Activated CD8-positive, alpha-beta memory T cell treated with anti-CD3 and anti-CD28 coated beads, Interleukin-2, amount 10 ng/mL, durations not matched to agents 7 days and 5 days (primary cell): Measurements from ENCODE around the gene HCRTR1. TPM values are rescaled to one million over a fixed set of nuclear protein-coding genes. Genes with fewer than 3 reads are reported as not detected.

Source experiments
- ATAC-seq: fragments of 150-1000 bp; cut with Tn5 transposase; one replicate; pipeline ENCODE4 v1.10.0; 2021; ENCODE audit warnings: moderate library complexity
- CTCF ChIA-PET: fragments of 350-600 bp; sonication (Branson Sonifier 250); formaldehyde crosslinking; loops from one replicate; lab custom pipeline; 2021; ENCODE audit warnings: antibody characterized with exemption; lab: Charles Lee
- DNase-seq: peaks from one replicate; pipeline ENCODE4 v3.0.0-alpha.2; 2020
- H3K27ac Mint-ChIP-seq: one replicate; pipeline ENCODE4 v1.8.0; 2021; ENCODE audit warnings: mild to moderate bottlenecking, mixed read lengths
- H3K27me3 Mint-ChIP-seq: one replicate; pipeline ENCODE4 v1.8.0; 2021; ENCODE audit warnings: mixed read lengths
- H3K36me3 Mint-ChIP-seq: one replicate; pipeline ENCODE4 v1.8.0; 2021; ENCODE audit warnings: mild to moderate bottlenecking, mixed read lengths
- H3K4me1 Mint-ChIP-seq: one replicate; pipeline ENCODE4 v1.8.0; 2021; ENCODE audit warnings: mixed read lengths
- H3K4me3 Mint-ChIP-seq: one replicate; pipeline ENCODE4 v1.8.0; 2021; ENCODE audit warnings: mild to moderate bottlenecking, moderate library complexity, mixed read lengths
- H3K9me3 Mint-ChIP-seq: one replicate; pipeline ENCODE4 v1.8.0; 2022; ENCODE audit warnings: low read depth, mixed read lengths
- total RNA-seq, 2 experiments: library from RNA; stranded (reverse); gene quantifications; one replicate each; pipeline ENCODE4 v1.2.3, GENCODE V29; 2021

HCRTR1 gene
- total RNA-seq, 2 experiments from 2014 or later: not detected

- Mint-ChIP-seq H3K9me3 (no peaks in the 10 kb centered on the region), H3K36me3 (no peaks in the 10 kb centered on the region), H3K27me3 (peaks cover 11% of the 10 kb centered on the region), H3K4me3 (no peak within 1 kb of the TSS), H3K4me1 (peaks cover 2% of the 10 kb centered on the region), H3K27ac (peak within 1 kb of the TSS; percentile 9)
- DNase-seq (no peak), ATAC-seq (peak; percentile 58)
- CTCF ChIA-PET: no interaction called here
Observed at GRCh38 chr1:31576201-31576669, 41.3 kb upstream of the HCRTR1 start, which contains the start of gene TINAGL1. Gene TINAGL1, plus strand, starts transcription at chr1:31576515. Its CDS starts 634 bp downstream, at chr1:31577149.

- Mint-ChIP-seq H3K27ac (peak overlapping the region; percentile 9), H3K4me1 (peaks cover 2% of the 10 kb centered on the region), H3K27me3 (peaks cover 7% of the 10 kb centered on the region), H3K36me3 (no peaks in the 10 kb centered on the region), H3K9me3 (no peaks in the 10 kb centered on the region), H3K4me3 (no peak overlapping the region)
- CTCF ChIA-PET: no interaction called here
- DNase-seq: no peak
- no peak for ATAC-seq
Observed at GRCh38 chr1:31576743-31577455, 40.6 kb upstream of the HCRTR1 start.

- no peak for DNase-seq
- Mint-ChIP-seq H3K27ac (no peak overlapping the region), H3K9me3 (no peaks in the 10 kb centered on the region), H3K27me3 (peaks cover 6% of the 10 kb centered on the region), H3K36me3 (no peaks in the 10 kb centered on the region), H3K4me3 (no peak overlapping the region), H3K4me1 (peaks cover 2% of the 10 kb centered on the region)
- CTCF ChIA-PET: interaction anchor here (1.6 kb wide), 1 partner anchor 11 kb away, joined by 3 read pairs; no protein-coding TSS in a partner anchor
- ATAC-seq: no peak
Observed at GRCh38 chr1:31577515-31578192, 39.8 kb upstream of the HCRTR1 start.

- H3K4me1 Mint-ChIP-seq: peaks cover 2% of the 10 kb centered on the region
- ATAC-seq: no peak
- H3K9me3 Mint-ChIP-seq: no peaks in the 10 kb centered on the region
- H3K27me3 Mint-ChIP-seq: peaks cover 6% of the 10 kb centered on the region
- no peak overlapping the region for H3K27ac Mint-ChIP-seq
- no peak overlapping the region for H3K4me3 Mint-ChIP-seq
- no peak for DNase-seq
- no peaks in the 10 kb centered on the region for H3K36me3 Mint-ChIP-seq
- CTCF ChIA-PET: no interaction called here
Observed at GRCh38 chr1:31579374-31579773, 38.1 kb upstream of the HCRTR1 start.

GRCh38 chr1:31580513-31580870 lies 37.0 kb upstream of the HCRTR1 start:
- ATAC-seq (no peak), DNase-seq (no peak)
- Mint-ChIP-seq H3K4me1 (peaks cover 2% of the 10 kb centered on the region), H3K9me3 (no peaks in the 10 kb centered on the region), H3K36me3 (no peaks in the 10 kb centered on the region), H3K27ac (no peak overlapping the region), H3K4me3 (no peak overlapping the region), H3K27me3 (peaks cover 3% of the 10 kb centered on the region)
- CTCF ChIA-PET: interaction anchor here (1.1 to 1.6 kb wide), 3 partner anchors 13 to 31 kb away, joined by 3 to 5 read pairs (median 3); no protein-coding TSS in a partner anchor

GRCh38 chr1:31580891-31581603 lies 36.4 kb upstream of the HCRTR1 start:
- CTCF ChIA-PET: interaction anchor here (1.1 to 1.6 kb wide), 3 partner anchors 13 to 32 kb away, joined by 3 to 5 read pairs (median 3); no protein-coding TSS in a partner anchor
- Mint-ChIP-seq H3K27me3 (peaks cover 3% of the 10 kb centered on the region), H3K4me3 (no peak overlapping the region), H3K27ac (no peak overlapping the region), H3K4me1 (peaks cover 2% of the 10 kb centered on the region), H3K36me3 (no peaks in the 10 kb centered on the region), H3K9me3 (no peaks in the 10 kb centered on the region)
- ATAC-seq: no peak
- DNase-seq: no peak

- no peak for DNase-seq
- H3K4me1 Mint-ChIP-seq: no peaks in the 10 kb centered on the region
- no peaks in the 10 kb centered on the region for H3K9me3 Mint-ChIP-seq
- no peak overlapping the region for H3K27ac Mint-ChIP-seq
- ATAC-seq: no peak
- no peaks in the 10 kb centered on the region for H3K27me3 Mint-ChIP-seq
- CTCF ChIA-PET: interaction anchor here (0.7 to 1.6 kb wide), 2 partner anchors 18 to 33 kb away, joined by 3 to 5 read pairs; no protein-coding TSS in a partner anchor
- no peak overlapping the region for H3K4me3 Mint-ChIP-seq
- no peaks in the 10 kb centered on the region for H3K36me3 Mint-ChIP-seq
Observed at GRCh38 chr1:31581821-31582810, 35.4 kb upstream of the HCRTR1 start.

- H3K36me3 Mint-ChIP-seq: no peaks in the 10 kb centered on the region
- H3K4me1 Mint-ChIP-seq: no peaks in the 10 kb centered on the region
- CTCF ChIA-PET: no interaction called here
- ATAC-seq (no peak), DNase-seq (no peak)
- H3K27ac Mint-ChIP-seq: no peak overlapping the region
- H3K27me3 Mint-ChIP-seq: peaks cover 3% of the 10 kb centered on the region
- no peak overlapping the region for H3K4me3 Mint-ChIP-seq
- no peaks in the 10 kb centered on the region for H3K9me3 Mint-ChIP-seq
Observed at GRCh38 chr1:31583082-31583994, 34.2 kb upstream of the HCRTR1 start.

- Mint-ChIP-seq H3K27ac (no peak overlapping the region), H3K4me3 (no peak overlapping the region), H3K27me3 (peaks cover 6% of the 10 kb centered on the region), H3K36me3 (no peaks in the 10 kb centered on the region), H3K4me1 (no peaks in the 10 kb centered on the region), H3K9me3 (no peaks in the 10 kb centered on the region)
- no peak for DNase-seq
- ATAC-seq: no peak
- CTCF ChIA-PET: no interaction called here
Observed at GRCh38 chr1:31583995-31584868, 33.3 kb upstream of the HCRTR1 start.

GRCh38 chr1:31584869-31585735 lies 32.4 kb upstream of the HCRTR1 start:
- CTCF ChIA-PET: no interaction called here
- Mint-ChIP-seq H3K4me3 (no peak overlapping the region), H3K27me3 (peaks cover 9% of the 10 kb centered on the region), H3K36me3 (no peaks in the 10 kb centered on the region), H3K4me1 (no peaks in the 10 kb centered on the region), H3K27ac (no peak overlapping the region), H3K9me3 (no peaks in the 10 kb centered on the region)
- DNase-seq: no peak
- ATAC-seq: no peak
